Measurements from ENCODE around the gene OCA2.

OCA2 gene

DNA sequence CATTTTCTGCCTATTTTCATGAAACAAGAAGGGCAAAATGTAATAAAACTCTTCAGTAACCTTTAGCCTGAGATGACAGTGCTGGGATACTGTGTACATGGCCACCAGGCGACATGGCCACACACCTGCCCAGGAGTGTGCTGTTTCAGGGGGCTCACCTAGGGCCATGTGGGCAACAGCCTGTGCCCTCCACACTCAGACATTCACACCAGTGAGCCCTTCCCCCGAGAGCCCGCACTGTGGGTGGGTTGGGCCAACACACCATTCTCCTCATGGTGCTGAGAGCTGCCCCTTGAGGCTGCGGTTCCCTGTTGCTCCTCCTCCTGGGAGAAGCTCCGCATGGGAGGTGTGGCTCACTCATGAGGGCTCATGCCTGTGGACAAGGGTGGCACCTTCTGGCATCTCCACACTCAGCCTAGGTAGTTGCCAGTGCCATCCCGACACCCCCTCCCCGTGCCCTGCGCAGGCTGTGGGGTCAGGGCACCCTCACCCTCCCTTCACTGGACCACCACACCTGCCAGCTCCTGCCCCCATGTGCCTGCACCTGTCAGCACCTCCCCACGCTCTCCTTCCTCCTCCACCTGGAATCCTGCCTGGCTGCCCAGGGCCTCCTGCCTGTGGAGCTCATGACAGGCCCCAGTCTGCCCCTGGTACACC, 19.7 kb downstream of the OCA2 start:
- no peak for DNase-seq (ENCODE audit: low read depth in 2 of 2)

DNA sequence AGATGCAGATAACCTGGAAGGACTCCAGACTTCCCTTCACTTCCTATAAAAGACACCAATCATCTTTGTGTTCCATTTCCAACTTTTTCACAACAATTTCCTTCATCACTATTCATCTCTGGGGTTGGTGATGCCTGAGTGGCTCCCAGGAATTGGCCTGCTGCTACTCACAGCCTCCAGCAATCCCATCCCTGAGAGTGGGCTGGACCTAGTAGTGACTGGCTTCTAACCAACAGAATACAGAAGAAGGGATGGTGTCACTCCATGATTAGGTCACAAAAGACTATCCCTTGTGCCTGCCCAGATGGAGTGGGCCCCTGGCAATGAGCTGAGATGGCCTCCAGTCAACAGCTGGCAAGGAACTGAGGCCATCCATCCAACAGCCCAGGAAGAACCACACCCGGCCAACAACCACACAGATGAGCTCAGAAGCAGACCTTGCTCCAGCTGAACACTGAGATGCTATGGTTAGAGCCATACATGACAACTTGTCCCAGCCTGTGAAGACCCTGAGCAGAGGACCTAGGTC, 20.9 kb downstream of the OCA2 start:
- DNase-seq (ENCODE audit: low read depth in 2 of 2) = no peak

DNA sequence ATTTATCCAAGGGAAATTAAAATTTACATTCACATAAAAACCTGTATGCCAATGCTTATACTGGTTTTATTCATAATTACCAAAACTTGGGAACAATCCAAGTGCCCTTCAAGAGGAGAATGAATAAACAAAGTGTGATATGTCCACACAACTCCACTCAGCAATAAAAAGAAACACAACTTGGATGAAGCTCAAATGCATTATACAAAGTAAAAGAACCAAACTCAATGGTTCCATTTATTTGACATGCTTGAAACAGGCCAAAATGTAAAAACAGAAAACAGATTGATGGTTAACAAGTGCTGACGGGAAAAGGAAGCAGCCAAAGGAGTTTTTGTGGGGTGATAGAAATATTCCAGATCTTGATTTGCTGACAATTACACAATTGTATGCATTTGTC, 23.5 kb downstream of the OCA2 start:
- no peak for DNase-seq (ENCODE audit: low read depth in 2 of 2)

DNA sequence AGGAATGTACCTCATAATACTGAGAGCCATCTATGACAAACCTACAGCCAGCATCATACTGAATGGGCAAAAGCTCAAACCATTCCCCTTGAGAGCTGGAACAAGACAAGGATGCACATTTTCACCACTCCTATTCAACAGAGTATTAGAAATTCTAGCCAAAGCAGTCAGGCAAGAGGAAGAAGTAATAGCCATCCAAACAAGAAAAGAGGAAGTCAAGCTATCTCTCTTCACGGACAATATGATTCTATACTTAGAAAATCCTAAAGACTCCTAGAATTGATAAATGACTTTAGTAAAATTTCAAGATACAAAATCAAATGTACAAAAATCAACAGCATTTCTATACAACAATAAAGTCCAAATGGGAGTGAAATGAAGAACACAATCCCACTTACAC, 30.2 kb downstream of the OCA2 start:
- DNase-seq (ENCODE audit: low read depth in 2 of 2) = no peak

DNA sequence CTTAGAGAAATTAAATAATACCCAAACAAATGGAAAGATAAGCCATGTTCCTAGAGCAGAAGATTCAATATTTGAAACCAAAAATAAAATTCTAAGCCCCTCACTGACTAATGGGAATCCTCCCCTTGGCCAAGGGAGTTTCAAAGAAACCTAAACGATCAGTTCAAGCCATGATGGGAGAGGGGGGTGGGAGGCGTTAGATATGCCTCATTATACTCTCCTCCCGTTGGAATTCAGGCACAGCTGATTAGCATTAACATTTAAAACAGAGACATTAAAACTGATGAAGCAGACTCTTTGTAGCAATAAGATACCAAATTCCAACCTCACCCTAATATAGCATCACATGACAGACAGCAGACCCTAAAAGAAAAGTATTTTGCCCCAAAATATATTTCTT, 32.9 kb downstream of the OCA2 start:
- DNase-seq (ENCODE audit: low read depth in 2 of 2) = no peak

DNA sequence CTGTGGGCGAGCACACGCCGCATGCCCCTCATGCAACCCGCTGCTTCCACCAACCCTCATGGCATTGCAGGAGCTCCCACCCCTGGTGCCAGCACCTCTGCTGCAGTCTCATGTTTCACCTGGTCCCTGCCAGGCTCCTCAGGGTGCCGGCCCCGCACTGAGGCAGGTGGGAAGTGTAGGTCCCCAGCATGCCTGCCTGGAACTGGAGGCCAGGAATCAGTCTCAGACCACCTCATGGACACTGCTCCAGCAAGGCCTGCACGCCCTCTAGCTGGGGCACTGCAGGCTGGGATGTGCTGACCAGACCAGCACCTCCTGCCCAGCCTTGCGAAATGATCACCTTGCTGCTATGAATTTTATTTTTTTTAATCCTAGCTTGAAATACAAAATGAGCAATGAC, 39.1 kb downstream of the OCA2 start:
- no peak for DNase-seq (ENCODE audit: low read depth in 2 of 2)

DNA sequence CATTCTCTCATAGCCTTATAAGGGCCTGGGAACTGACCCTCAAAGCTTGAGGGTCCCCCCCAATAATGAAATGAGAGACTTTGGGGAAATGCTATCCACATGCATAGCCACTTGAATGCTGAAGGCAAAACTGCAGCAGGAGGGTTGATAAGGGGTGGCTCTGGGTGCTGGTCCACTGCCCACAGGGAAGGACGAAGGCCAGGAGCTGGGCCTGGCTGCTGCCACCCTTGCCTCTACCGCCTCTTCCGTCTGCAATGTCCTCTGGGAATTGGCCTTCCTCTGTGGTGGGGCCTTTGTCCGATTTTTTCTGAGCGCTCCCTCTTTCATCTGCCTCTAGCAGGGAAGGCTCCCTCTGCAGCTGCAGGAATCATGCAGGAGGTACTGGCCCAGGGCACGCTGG, 41.0 kb downstream of the OCA2 start:
- no peak for DNase-seq (ENCODE audit: low read depth in 2 of 2)

DNA sequence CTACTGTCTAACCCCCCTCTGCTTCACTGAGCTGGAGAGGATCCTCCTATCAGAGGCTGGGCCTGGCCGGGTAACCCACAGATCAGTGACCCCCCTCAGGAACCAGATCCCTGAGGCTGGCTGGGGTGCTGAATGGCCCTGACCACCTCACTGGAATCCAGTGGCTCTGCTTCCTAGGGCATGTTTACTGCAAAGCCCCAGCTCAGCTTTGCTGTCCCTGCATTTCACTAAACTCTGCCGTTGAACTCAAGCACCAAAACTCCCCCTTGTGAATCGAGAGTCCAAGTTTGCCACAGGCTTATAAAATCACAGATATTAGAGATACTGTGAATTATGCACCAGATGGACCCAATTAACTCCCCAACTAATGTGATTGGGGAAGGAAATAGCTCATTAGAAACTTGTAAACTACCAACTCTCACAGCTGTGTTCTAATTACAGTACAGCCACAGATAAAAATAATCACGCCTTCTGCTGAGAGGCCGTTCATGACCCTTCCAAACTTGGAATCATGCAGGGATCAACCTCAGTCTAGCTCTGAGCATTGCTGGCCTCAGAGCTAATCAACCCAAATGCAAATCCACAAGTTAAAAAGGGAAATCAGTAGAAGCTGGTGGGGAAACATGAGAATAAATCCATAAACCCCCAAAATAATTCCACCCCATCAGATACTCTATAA, 47.0 kb downstream of the OCA2 start:
- no peak for DNase-seq (ENCODE audit: low read depth in 2 of 2)

DNA sequence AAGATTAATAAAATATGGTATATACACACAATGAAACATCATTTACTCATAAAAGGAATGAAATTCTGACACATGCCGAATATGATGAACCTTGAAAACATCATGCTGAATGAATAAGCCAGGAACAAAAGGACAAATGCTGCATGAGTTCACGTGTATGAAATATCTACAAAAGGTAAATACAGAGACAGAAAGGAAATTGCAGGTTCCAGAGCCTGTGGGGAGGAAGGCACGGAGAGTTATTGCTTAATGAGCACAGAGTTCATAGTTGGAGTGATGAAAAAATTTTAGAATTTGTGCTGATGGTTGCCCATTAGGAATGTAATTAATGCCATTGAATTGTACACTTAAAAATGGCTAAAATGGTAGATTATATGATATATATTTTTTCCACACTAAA, 49.5 kb downstream of the OCA2 start:
- no peak for DNase-seq (ENCODE audit: low read depth in 2 of 2)

DNA sequence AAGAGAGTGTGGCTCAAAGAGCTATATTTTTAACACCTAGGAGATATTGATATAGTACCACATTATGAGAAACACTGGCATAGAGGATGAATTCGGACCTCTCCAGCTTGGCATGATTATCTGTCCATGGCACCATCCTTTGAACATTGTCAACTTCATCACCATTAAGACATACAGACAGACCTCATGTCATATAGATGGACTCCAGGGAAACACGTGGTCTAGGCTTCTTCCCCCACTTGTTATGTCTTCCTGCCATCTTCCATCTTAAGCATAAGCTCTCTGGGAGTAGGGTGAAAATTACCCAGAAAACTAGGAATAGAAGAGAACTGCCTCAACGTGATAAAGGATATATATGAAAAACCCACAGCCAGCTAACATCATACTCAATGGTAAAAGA, 51.8 kb downstream of the OCA2 start:
- DNase-seq (ENCODE audit: low read depth in 2 of 2) = no peak

DNA sequence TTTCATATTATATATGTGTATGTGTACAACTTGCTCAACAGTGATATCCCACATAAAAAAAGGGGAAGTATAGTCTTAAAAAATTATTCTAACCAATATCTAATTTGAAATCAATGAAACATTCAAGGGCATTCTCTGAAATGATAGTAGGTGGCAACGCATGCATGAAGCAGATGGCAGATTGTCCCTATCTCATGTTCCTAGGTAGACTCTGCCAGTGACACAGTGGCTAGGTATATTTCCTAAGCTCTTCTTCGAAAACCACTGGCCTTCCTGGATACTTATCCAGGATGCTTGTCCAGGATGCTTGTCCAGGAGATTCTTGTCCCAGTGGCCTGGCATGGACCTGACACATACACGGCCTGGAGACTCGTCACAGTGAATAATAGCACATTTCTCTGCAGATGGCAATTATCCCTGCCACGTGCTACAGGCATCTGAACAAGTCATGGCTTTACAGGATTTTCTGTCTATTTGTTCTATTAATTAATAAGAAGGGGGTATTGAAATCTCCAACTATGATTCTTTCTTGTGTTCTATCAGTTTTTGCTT, 54.9 kb downstream of the OCA2 start:
- DNase-seq (ENCODE audit: low read depth in 2 of 2) = no peak

DNA sequence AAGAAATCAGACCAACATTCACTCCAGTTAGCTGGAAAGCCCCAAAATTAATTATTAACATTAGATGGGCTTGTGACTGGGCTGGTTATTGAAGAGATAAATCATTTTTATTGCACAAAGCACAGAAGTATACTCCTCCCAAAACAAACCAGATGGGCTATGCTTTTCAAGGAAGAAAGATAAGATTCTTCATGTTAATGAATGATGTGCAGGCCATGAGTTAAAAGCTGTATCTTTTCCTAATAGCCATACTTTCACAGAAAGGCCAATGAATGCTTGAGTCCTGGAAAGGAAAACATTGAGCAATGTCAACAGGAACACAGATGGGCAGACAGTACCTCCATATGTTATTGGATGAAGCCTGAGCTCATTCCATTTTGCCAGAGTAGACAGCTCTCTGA, 55.4 kb downstream of the OCA2 start:
- DNase-seq (ENCODE audit: low read depth in 2 of 2) = no peak

DNA sequence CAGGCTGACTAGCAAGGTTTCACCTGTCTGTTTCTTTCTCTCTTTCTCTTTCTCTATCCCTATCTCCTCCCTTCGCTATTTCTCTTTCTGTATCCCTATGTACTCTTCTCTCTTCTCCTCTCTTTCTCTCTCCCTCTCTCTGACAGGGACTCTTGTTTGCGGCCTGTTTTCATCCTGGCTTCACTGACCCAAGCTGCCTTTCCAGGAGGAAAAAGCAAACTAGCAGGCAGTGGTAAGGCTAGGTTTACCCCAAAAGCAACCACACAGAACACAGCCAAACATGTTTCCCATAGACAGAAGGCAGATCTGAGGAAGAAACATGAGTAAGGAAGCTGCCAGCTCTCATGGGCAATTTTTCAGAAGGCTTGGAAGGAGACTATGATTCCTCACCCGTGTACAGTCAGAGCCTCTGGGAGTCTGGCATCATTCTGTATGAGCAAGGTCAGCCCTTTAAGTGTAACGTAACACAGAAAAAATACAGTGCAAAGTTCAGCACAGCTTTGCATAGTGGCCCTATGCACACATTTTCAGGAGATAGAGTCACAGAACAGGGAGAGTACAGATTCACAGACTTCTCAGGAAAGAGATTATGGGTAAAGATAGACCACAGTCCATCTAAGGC, 61.0 kb downstream of the OCA2 start:
- no peak for DNase-seq (ENCODE audit: low read depth in 2 of 2)

DNA sequence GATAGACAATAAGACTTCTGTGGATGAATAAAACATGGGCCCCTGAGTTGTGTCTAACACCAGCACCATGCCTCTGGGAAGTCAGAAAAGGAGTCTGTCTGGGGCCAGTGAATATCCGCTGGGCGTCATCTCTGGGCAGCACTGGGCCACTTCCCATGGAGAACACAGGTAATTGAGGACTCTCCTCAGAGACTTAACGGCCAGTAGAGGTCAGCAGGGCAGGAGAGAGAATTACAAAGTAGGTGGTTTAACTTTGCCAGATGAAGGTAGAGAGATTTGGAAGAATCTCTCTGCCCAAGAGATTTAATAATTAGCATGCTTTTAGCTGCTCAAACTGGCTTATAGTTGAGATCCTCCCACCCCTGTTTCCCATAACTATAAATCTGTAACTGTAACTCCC, 65.7 kb downstream of the OCA2 start:
- DNase-seq (ENCODE audit: low read depth in 2 of 2) = no peak

DNA sequence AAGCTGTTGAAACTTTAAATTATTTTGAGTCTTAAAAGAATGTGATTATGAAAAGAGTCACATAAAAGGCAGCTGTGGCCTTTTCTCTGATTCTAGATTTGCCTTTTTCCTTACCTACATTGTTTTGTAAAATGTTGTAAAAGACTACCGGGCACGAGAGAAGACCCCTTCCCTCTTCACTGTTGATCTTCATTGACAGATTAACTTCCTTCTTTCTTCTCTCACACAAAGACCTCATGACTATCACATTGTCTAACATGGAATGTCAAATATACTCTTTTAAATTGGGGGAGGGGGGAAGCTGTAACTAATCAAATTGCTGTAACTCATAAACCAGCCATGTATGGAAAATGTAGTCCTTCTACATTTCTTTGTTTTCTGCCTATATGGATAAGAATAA, 68.3 kb downstream of the OCA2 start:
- no peak for DNase-seq (ENCODE audit: low read depth in 2 of 2)

DNA sequence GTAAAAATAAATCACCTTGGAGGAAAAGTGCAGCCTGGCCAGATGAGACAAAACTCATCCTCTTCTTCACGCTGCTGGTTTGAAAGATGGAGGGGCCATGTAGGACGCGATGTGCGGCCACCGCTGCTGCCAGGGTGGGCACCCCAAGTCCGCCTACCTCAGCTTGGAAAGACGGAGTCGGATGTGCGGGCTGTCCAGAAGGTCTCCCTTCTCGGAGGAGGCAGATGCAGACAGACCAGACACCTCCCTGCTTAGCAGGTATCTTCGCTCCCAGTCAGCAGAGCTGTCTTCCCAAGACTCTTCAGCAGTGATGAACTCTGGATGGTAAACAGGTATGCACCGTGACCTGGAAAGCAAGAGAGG, 71.4 kb downstream of the OCA2 start:
- DNase-seq (ENCODE audit: low read depth in 2 of 2) = no peak

DNA sequence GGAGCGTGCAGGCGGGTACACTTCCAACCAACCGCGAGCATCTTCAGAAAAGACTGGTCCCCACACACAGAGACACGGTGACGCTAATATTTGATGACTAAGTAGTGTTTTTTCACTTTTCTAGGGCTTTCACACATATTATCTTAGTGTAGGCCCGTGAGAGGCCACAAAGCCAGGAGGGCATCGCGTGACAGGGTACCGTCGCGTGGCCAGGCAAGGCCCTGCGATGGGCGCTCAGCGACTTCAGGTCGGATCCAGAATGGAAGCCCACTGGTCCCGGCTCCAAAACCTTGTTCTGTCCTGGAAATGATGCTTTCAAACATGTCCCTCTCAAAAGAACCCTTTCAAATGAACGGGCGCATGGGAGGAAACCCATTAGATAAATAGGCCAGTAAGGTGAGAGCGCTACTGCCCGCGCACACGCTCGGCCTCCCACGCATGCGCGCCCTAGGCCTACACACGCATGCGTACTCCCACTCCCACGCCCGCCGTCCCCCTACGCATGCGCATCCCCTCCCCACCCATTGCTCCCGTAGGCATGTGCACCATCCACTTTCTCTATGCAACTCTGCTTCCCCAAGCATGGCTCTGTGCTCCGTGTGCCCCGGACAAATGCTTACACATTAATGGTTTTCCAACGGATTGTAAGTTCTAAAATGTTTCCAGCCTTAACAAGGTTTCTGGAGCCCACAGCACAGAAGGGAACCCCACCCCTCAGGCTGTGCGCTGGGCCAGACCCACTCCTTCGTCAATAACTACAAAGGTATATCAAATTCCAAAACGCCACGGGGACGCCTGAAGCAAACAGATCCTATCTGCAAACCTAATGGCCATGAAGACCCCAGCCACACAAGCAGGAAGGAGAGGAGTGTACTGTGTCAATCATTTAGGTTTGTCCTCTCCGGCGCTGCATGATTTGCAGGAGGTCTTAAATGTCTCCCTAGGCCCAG, 72.1 kb downstream of the OCA2 start:
- no peak for DNase-seq (ENCODE audit: low read depth in 2 of 2)

DNA sequence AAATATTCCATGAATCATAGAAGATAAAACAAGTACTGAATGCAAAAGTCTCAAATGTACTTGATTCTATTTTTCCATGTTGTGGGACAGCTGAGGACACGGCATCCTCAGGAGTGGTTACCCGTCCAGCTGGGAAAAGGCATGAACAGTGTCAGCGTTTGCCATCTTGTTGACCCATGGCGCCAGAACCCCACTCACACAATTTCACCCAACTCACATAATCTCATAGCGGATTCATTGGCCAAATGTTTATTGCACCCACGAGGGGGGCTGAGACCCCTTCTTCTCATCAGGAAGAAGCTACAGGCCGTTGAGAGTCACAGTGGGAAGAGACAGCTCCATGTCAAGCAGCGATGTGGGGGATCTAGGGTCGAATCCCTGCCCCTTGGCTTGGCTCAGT, 72.9 kb downstream of the OCA2 start:
- DNase-seq (ENCODE audit: low read depth in 2 of 2) = no peak

DNA sequence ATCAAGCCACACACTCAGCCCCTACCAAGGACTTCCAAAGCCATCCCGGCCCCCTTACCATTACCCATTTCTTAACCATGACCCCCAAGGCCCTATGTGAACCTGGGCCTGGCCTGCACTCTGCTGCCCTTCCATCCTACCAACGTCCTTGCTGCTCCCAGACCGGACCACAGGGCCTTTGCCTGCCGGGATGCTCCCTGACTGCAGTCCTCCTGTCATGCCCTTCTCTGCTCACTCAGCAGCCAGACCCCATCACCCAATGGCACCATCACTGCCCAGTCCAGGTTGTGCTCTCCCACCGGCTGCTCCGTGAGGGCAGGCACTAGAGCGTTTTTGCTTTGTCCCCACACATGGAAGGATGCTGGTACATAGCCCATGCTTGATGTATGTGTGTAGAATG, 73.7 kb downstream of the OCA2 start:
- no peak for DNase-seq (ENCODE audit: low read depth in 2 of 2)

DNA sequence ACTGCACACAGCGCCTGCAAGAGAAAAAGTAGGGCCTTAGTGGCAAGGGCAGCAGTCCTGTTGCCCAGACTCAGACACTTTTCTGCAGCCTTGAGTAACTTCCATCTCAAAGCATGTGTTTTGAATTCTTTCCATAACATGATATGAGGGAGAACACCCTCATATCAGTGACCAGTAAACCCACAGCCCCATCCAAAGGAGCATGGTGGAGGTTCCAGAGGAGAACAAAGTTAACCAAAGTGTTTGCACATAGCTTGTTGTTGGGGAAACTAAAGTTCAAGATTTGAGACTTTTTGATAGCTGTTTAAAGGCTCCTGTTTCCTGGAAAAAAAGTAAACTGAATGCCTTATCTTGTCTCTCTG, 74.2 kb downstream of the OCA2 start:
- no peak for DNase-seq (ENCODE audit: low read depth in 2 of 2)

DNA sequence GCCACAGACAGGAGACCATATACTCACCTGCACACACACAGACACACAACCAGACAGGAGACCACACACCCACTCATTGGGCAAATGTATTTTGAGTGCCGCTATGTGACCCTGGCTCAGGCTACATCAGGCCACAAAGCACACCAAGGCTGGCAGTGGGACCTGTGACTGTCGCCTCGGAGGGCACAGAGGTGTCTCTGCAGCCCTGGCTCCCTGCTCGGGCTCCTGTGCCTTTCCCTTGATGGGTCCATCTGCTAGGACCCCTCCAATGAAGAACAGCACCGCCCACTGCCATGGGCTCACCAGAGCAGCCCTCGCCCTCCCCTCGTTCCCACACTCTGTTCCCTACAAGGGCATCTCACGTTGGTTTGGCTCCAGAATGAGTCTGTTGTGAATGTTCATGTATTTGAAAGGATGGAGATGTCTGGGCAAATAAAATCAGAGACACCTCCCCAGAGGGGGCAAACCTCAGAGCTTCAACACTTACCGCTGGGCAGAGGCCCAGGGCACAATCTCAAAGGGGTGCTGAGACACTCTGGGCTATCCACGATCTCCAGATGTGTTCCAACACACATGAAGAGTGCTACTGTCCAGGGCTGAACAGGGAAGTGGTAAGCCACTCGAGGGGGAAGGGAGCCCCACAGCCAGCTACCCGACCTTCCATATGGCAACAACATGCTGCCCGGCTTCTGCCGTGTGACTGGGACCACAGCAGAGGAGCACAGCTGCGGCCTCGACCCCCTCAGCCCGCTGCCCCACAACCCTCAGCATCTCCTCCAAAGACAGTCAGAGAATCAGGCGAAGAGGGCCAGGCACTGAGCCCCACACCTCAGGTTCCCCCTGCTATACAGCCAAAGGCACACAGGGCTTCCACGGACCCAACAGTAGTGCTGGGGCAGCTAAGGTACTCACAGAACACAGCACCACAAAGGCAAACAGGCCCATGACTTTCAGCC, 74.9 kb downstream of the OCA2 start:
- no peak for DNase-seq (ENCODE audit: low read depth in 2 of 2)
